HCT116 (cell line): ENCODE results near the gene CREBBP. TPM values are rescaled to one million over a fixed set of nuclear protein-coding genes. Genes with fewer than 3 reads are reported as not detected.

Experiments
- ATAC-seq: fragments of 200-7000 bp; cut with Tn5 transposase; 2 replicates; pipeline ENCODE4 v1.9.1; 2020; ENCODE audit warnings: mild to moderate bottlenecking, moderate library complexity
- BruUV-seq: library from RNA; stranded (reverse); fragments of 400-500 nt; replicated peaks from 2 replicates; lab custom pipeline; 2021; lab: Mats Ljungman, UMichigan
- CTCF ChIA-PET: fragments of 300-600 bp; sonication (Branson Sonifier 250); formaldehyde crosslinking; loops from one replicate; lab custom pipeline; 2021; ENCODE audit warnings: antibody characterized with exemption; lab: Charles Lee
- POLR2A ChIA-PET: fragments of 300-600, 350-600 bp; sonication (Branson Sonifier 250); formaldehyde crosslinking; loops from one replicate; lab custom pipeline; 2021; ENCODE audit warnings: antibody characterized with exemption; lab: Charles Lee
- RAD21 ChIA-PET, 2 experiments: fragments of 300-600 bp; sonication (Branson Sonifier 250); formaldehyde crosslinking; loops; one replicate each; lab custom pipeline; 2023; ENCODE audit warnings: low total read pairs in 2 of 2; ENCODE audit not compliant: uncharacterized antibody in 2 of 2, unreplicated experiment in 2 of 2, low non-redundant PET in 1 of 2; lab: Charles Lee
- DNase-seq: peaks from one replicate; pipeline ENCODE4 v3.0.0-alpha.2; 2010; ENCODE audit warnings: low read depth, low spot score
- H2AFZ ChIP-seq: fragments of 200-600 bp; shearing (Covaris generic), sonication (generic); 2 replicates; pipeline ENCODE4 v1.6.1; 2017; ENCODE audit warnings: low read depth, mixed run types, mixed read lengths, antibody characterized with exemption, low read length; ENCODE audit not compliant: poor library complexity, severe bottlenecking
- H3K27ac ChIP-seq: 2 replicates; pipeline ENCODE4 v1.5.1; 2012; ENCODE audit warnings: low read depth, low read length
- H3K27me3 ChIP-seq: fragments of 200-600 bp; sonication (generic); 2 replicates; pipeline ENCODE4 v1.6.1; 2016; ENCODE audit warnings: mixed run types, low read length, mixed read lengths; ENCODE audit not compliant: insufficient read depth
- H3K36me3 ChIP-seq, 2 experiments: fragments of 200-500 bp in 1 of 2; fragments of 200-600 bp in 1 of 2; sonication (Bioruptor generic) in 1 of 2; sonication (generic) in 1 of 2; 2 replicates each; pipeline versions ENCODE4 v1.5.1 to v1.6.1; 2014 to 2016; ENCODE audit warnings: low read length in 2 of 2, inconsistent platforms in 1 of 2, mixed read lengths in 1 of 2, mixed run types in 1 of 2; ENCODE audit not compliant: insufficient read depth in 2 of 2, control insufficient read depth in 1 of 2
- H3K4me1 ChIP-seq, 2 experiments: fragments of 200-600 bp in 1 of 2; sonication (generic) in 1 of 2; 2 replicates each; pipeline versions ENCODE4 v1.5.1 to v1.6.1; 2012 to 2017; ENCODE audit warnings: low read length in 2 of 2, inconsistent platforms in 1 of 2, mild to moderate bottlenecking in 1 of 2, mixed read lengths in 1 of 2, mixed run types in 1 of 2, moderate library complexity in 1 of 2; ENCODE audit not compliant: insufficient read depth in 2 of 2, control insufficient read depth in 1 of 2
- H3K4me2 ChIP-seq: fragments of 200-600 bp; sonication (generic); 2 replicates; pipeline ENCODE4 v1.6.1; 2017; ENCODE audit warnings: mixed run types, low read length, mixed read lengths
- H3K4me3 ChIP-seq, 2 experiments: fragments of 200-600 bp in 1 of 2; sonication (generic) in 1 of 2; replicated peaks in 1 of 2; 2 replicates each; pipeline ENCODE4 v1.5.1; 2011 to 2016; ENCODE audit warnings: low read length in 2 of 2, control low read depth in 1 of 2, low read depth in 1 of 2, mild to moderate bottlenecking in 1 of 2, mixed read lengths in 1 of 2, mixed run types in 1 of 2
- H3K79me2 ChIP-seq: fragments of 200-600 bp; sonication (generic); 2 replicates; pipeline ENCODE4 v1.6.1; 2017; ENCODE audit warnings: mild to moderate bottlenecking, mixed run types, low read length, moderate library complexity, mixed read lengths; ENCODE audit not compliant: insufficient read depth
- H3K9ac ChIP-seq: fragments of 200-600 bp; sonication (generic); 2 replicates; pipeline ENCODE4 v1.6.1; 2016; ENCODE audit warnings: low read length, mixed read lengths
- H3K9me2 ChIP-seq: fragments of 200-600 bp; sonication (generic), shearing (Covaris generic); 2 replicates; pipeline ENCODE4 v1.6.1; 2017; ENCODE audit warnings: mixed run types, mild to moderate bottlenecking, moderate library complexity; ENCODE audit not compliant: insufficient read depth
- H3K9me3 ChIP-seq, 2 experiments: fragments of 200-500 bp in 1 of 2; fragments of 200-600 bp in 1 of 2; sonication (Bioruptor generic) in 1 of 2; sonication (generic) in 1 of 2; 2 replicates each; pipeline ENCODE4 v1.6.1; 2014 to 2017; ENCODE audit warnings: low read length in 2 of 2, mixed read lengths in 2 of 2, inconsistent platforms in 1 of 2, low read depth in 1 of 2, mild to moderate bottlenecking in 1 of 2, mixed run types in 1 of 2, moderate library complexity in 1 of 2; ENCODE audit not compliant: control insufficient read depth in 1 of 2, insufficient read depth in 1 of 2
- H4K20me1 ChIP-seq: fragments of 200-600 bp; sonication (generic), shearing (Covaris generic); 2 replicates; pipeline ENCODE4 v1.6.1; 2017; ENCODE audit warnings: mixed run types, mild to moderate bottlenecking, moderate library complexity; ENCODE audit not compliant: insufficient read depth
- ATF3 ChIP-seq: IDR thresholded peaks from 2 replicates; pipeline ENCODE4 v1.6.1; 2012
- CBX3 ChIP-seq: IDR thresholded peaks from 2 replicates; pipeline ENCODE4 v1.6.1; 2012; ENCODE audit warnings: low read depth
- ELF1 ChIP-seq: IDR thresholded peaks from 2 replicates; pipeline ENCODE4 v1.6.1; 2012; ENCODE audit warnings: low read depth, borderline replicate concordance
- EZH2phosphoT487 ChIP-seq: fragments of 200-600 bp; IDR thresholded peaks from 2 replicates; pipeline ENCODE4 v1.6.1; 2018; ENCODE audit warnings: antibody characterized with exemption, borderline replicate concordance
- FOSL1 ChIP-seq: IDR thresholded peaks from 2 replicates; pipeline ENCODE4 v1.6.1; 2012; ENCODE audit warnings: low read depth
- POLR2A ChIP-seq: IDR thresholded peaks from 2 replicates; pipeline ENCODE4 v1.7.0; 2011; ENCODE audit warnings: borderline replicate concordance; ENCODE audit not compliant: insufficient read depth, insufficient read length; ENCODE audit errors: extremely low read depth
- POLR2AphosphoS5 ChIP-seq: IDR thresholded peaks from 2 replicates; pipeline ENCODE4 v1.6.1; 2011; ENCODE audit warnings: mild to moderate bottlenecking, low read depth, low read length, moderate library complexity
- RAD21 ChIP-seq: IDR thresholded peaks from 2 replicates; pipeline ENCODE4 v1.6.1; 2012; ENCODE audit warnings: low read depth, mild to moderate bottlenecking
- REST ChIP-seq: IDR thresholded peaks from 2 replicates; pipeline ENCODE4 v1.6.1; 2012; ENCODE audit warnings: low read depth
- SIN3A ChIP-seq: IDR thresholded peaks from 2 replicates; pipeline ENCODE4 v1.6.1; 2012; ENCODE audit warnings: low read depth
- TCF7L2 ChIP-seq: IDR thresholded peaks from 2 replicates; pipeline ENCODE4 v1.7.0; 2011; ENCODE audit warnings: borderline replicate concordance, inconsistent platforms; ENCODE audit not compliant: insufficient read depth, insufficient read length; ENCODE audit errors: extremely low read depth
- YY1 ChIP-seq: IDR thresholded peaks from 2 replicates; pipeline ENCODE4 v1.6.1; 2011; ENCODE audit warnings: low read length, low read depth, moderate library complexity, mild to moderate bottlenecking; ENCODE audit not compliant: insufficient replicate concordance; ENCODE audit errors: extremely low read depth
- ZNF274 ChIP-seq: fragments of 200-500 bp; sonication (Bioruptor generic); IDR thresholded peaks from 2 replicates; pipeline ENCODE4 v1.6.1; 2014; ENCODE audit warnings: mild to moderate bottlenecking, low read depth, low read length, inconsistent platforms
- intact Hi-C: fragments of 100-400 bp; cut with micrococcal nuclease; formaldehyde crosslinking; loops from 2 replicates; pipeline ENCODE4 v1.10.0; 2022
- total RNA-seq: library from RNA; stranded (reverse); gene quantifications from one replicate; pipeline ENCODE4 v1.2.1, GENCODE V29; 2021; ENCODE audit not compliant: unreplicated experiment
- TF ChIP-seq, protein P1 (sequence below): IDR thresholded peaks from 2 replicates; pipeline ENCODE4 v1.6.1; 2012
- TF ChIP-seq, protein P2 (sequence below), 3 experiments: fragments of 200-600 bp in 1 of 3; sonication (generic) in 1 of 3; IDR thresholded peaks in 2 of 3; conservative IDR thresholded peaks in 1 of 3; 2 replicates each; pipeline ENCODE4 v1.5.1; 2012 to 2017; ENCODE audit warnings: low read depth in 2 of 3, low read length in 2 of 3, antibody characterized with exemption in 1 of 3, borderline replicate concordance in 1 of 3, control low read depth in 1 of 3, mild to moderate bottlenecking in 1 of 3, mixed read lengths in 1 of 3, mixed run types in 1 of 3, moderate library complexity in 1 of 3; ENCODE audit not compliant: insufficient read depth in 1 of 3

CREBBP gene
- total RNA-seq, 1 experiment from 2014 or later = 42.7 TPM

- TF ChIP-seq TCF7L2 (no peak), FOSL1 (no peak), POLR2A (no peak), ELF1 (no peak), YY1 (no peak), ATF3 (no peak), REST (no peak), POLR2AphosphoS5 (no peak), EZH2phosphoT487 (no peak), ZNF274 (no peak), RAD21 (no peak), SIN3A (no peak), CBX3 (no peak)
- TF ChIP-seq, protein P1, sequence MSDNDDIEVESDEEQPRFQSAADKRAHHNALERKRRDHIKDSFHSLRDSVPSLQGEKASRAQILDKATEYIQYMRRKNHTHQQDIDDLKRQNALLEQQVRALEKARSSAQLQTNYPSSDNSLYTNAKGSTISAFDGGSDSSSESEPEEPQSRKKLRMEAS = no peak
- TF ChIP-seq, protein P2, sequence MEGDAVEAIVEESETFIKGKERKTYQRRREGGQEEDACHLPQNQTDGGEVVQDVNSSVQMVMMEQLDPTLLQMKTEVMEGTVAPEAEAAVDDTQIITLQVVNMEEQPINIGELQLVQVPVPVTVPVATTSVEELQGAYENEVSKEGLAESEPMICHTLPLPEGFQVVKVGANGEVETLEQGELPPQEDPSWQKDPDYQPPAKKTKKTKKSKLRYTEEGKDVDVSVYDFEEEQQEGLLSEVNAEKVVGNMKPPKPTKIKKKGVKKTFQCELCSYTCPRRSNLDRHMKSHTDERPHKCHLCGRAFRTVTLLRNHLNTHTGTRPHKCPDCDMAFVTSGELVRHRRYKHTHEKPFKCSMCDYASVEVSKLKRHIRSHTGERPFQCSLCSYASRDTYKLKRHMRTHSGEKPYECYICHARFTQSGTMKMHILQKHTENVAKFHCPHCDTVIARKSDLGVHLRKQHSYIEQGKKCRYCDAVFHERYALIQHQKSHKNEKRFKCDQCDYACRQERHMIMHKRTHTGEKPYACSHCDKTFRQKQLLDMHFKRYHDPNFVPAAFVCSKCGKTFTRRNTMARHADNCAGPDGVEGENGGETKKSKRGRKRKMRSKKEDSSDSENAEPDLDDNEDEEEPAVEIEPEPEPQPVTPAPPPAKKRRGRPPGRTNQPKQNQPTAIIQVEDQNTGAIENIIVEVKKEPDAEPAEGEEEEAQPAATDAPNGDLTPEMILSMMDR (IDR thresholded peaks at IDR 0.05 in 2 of 3, conservative IDR thresholded peaks at IDR 0.05 in 1 of 3; ENCODE audit: borderline replicate concordance in 1 of 3, insufficient read depth in 1 of 3, low read depth in 2 of 3, low read length in 2 of 3) = no peak
- CTCF ChIA-PET = no interaction called here
Measured at GRCh38 chr16:3859889-3860288, 20.6 kb downstream of the CREBBP start.

More at GRCh38 chr16:3859889-3860288, 20.6 kb downstream of the CREBBP start:
- Histone ChIP-seq H3K9me3 (no peaks in the 10 kb centered on the region), H3K36me3 (no peaks in the 10 kb centered on the region), H3K79me2 (peaks cover 100% of the 10 kb centered on the region), H3K4me2 (no peak overlapping the region), H3K4me3 (no peak overlapping the region), H3K27me3 (no peaks in the 10 kb centered on the region), H3K9me2 (no peaks in the 10 kb centered on the region), H4K20me1 (peaks cover 3% of the 10 kb centered on the region; the same call in 1 of the 2 replicates), H3K27ac (no peak overlapping the region), H2AFZ (no peak overlapping the region), H3K4me1 (peaks cover 0 to 4% of the 10 kb centered on the region in 2 experiments; a peak in 1 of 4 replicates), H3K9ac (no peak overlapping the region)
- ATAC-seq (no peak), DNase-seq (no peak)
- intact Hi-C loops = no loop called here
- no TSS peak for BruUV-seq
- POLR2A ChIA-PET = no interaction called here
- RAD21 ChIA-PET = no interaction called here
